Right cardiac atrium (tissue), 5 donors: Measurements from ENCODE around the gene B3GNT3. TPM values are rescaled to one million over a fixed set of nuclear protein-coding genes. Genes with fewer than 3 reads are reported as not detected.

Source experiments
- ATAC-seq, 2 donors: fragments of 200-7000 bp; cut with Tn5 transposase; one replicate each; pipeline versions ENCODE4 v1.8.0 to v1.9.1; 2020; ENCODE audit warnings: moderate library complexity in 2 of 2, mild to moderate bottlenecking in 1 of 2
- DNase-seq, 3 donors: peaks; one replicate each; pipeline ENCODE4 v3.0.0-alpha.2; 2020
- H3K27ac ChIP-seq: one replicate; pipeline ENCODE4 v1.5.1; 2013; ENCODE audit warnings: mild to moderate bottlenecking, low read length, control low read depth, moderate library complexity
- H3K27me3 ChIP-seq: one replicate; pipeline ENCODE4 v1.6.1; 2013; ENCODE audit not compliant: control insufficient read depth, insufficient read depth
- H3K4me1 ChIP-seq: one replicate; pipeline ENCODE4 v1.6.1; 2013; ENCODE audit warnings: low read length; ENCODE audit not compliant: control insufficient read depth, insufficient read depth
- H3K4me3 ChIP-seq: one replicate; pipeline ENCODE4 v1.5.1; 2013; ENCODE audit warnings: low read length, control low read depth
- H3K9me3 ChIP-seq: one replicate; pipeline ENCODE4 v1.6.1; 2013; ENCODE audit warnings: low read length; ENCODE audit not compliant: control insufficient read depth
- WGBS: extraction: QIAGEN DNeasy Blood & Tissue Kit; methylation state at CpG from one replicate; pipeline ENCODE4 v1.1.7; 2013; 5-methylcytosine and 5-hydroxymethylcytosine counted together
- intact Hi-C, 4 donors: fragments of 100-400 bp; cut with DNase I; formaldehyde crosslinking; loops; one replicate each; pipeline versions ENCODE4 v1.11.0 to v1.14.0; 2022 to 2023
- polyA plus RNA-seq: library from polyadenylated mRNA; stranded (reverse); fragments of 200-250 nt; gene quantifications from one replicate; pipeline ENCODE4 v1.2.3, GENCODE V29; 2013
- total RNA-seq, 4 donors: library from RNA; stranded (reverse); fragmentation: NEBNext Ultra II Directional; extraction: Animal tissue kit (Norgen Biotek cat#: 25700); gene quantifications; one replicate each; pipeline ENCODE4 v1.2.1, GENCODE V29; 2021
- donor health status: healthy with polysubstance abuse.
- donor health status: DM: no; HTN: yes; CAD: no.
- donor health status: DM: no; HTN: no; CAD: no.
- donor health status: DM: no; HTN: yes; CAD: no; lungs with severe emphysema.
- donor health status: DM: yes; HTN: yes; CAD: no.

B3GNT3 gene
- total and polyA plus RNA-seq, 5 donors = not detected

DNA sequence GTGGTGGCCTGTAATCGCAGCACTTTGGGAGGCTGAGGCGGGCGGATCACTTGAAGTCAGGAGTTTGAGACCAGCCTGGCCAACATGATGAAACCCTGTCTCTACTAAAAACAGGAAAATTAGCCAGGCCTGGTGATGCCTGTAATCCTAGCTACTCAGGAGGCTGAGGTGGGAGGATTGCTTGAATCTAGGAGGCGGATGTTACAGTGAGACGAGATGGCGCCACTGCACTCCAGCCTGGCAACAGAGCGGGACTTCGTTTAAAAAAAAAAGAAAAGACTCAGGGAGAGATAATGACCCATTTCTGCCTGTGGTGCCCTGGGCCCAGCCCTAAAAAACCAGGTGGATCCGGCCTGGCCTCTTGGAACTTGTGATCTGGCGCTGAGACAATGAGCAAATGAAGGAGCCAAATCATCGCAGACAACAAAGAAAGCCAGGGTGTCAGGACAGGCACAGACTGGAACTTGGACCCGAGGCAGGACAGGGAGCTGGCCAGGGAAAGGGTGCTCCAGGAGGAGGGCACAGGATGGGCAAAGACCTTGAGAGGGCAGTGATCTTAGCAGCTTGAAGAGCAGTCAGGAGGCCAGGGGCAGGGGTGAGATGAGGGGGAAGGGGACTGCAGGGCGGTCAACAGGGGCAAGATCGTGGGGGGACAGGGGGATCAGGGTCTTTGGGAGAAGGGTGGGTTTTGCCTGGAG is 53.8 kb downstream of the B3GNT3 start:
- Histone ChIP-seq H3K4me3 (no peak overlapping the region), H3K27me3 (no peaks in the 10 kb centered on the region), H3K27ac (peak overlapping the region; percentile 80), H3K4me1 (peaks cover 6% of the 10 kb centered on the region), H3K9me3 (no peaks in the 10 kb centered on the region)
- DNase-seq = no peak
- intact Hi-C loops = loop anchor here in 1 of 4 donors (5.0 kb wide), 1 partner anchor 131 kb away; the partner anchor contains the start of gene MAP1S
- ATAC-seq = peak in 1 of 2 donors; percentile 22
- WGBS = 67% methylated on average over 14 of the region's 14 CpGs

GRCh38 chr19:17854061-17854460 is 59.1 kb downstream of the B3GNT3 start:
- no peaks in the 10 kb centered on the region for H3K4me1 ChIP-seq
- intact Hi-C loops = loop anchor here in 2 of 4 donors (10.0 kb wide), 1 partner anchor 149 kb away; no protein-coding TSS in a partner anchor
- H3K27me3 ChIP-seq = no peaks in the 10 kb centered on the region
- peak in 1 of 3 donors; percentile 30 for DNase-seq
- no peak overlapping the region for H3K4me3 ChIP-seq
- no peaks in the 10 kb centered on the region for H3K9me3 ChIP-seq
- no peak for ATAC-seq
- no peak overlapping the region for H3K27ac ChIP-seq
- 89% methylated on average over 6 of the region's 6 CpGs for WGBS

DNA sequence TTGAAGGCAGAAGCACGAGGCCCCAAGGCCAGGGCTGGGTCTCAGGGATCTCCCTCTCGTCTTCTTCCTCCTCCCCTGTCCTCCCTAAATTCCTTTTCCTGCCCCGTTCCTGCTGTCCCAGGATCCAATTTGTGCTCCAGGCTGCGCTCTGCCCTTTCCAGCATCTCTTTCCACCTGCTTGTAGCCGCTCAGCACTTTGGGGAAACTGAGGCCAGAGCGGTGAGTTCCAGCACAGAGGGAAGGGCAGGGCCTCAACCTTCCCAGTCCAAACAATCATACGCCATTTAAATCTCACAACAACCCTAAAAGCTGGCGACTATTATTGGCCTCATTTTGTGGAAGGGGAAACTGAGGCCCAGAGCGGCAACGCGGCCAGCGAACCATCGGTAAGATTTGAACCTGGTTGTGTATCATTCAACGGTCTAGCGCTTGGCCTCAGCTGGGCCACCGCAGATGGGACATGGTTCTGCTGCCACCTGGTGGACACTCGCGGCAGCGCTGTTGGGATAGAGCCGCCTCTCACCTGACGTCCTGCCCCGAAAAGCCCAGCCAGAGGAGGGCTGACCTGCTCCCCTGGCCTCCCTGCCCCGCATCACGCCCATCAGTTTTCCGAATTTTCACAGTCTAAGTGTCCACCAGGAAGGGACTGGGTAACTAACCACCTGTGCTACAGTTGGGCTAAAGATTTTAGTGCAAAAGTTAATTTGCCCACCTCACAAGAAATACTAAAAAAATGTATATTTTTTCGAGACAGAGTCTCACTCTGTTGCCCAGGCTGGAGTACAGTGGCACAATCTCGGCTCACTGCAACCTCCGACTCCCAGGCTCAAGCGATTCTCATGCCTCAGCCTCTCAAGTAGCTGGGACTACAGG is 60.6 kb downstream of the B3GNT3 start:
- Histone ChIP-seq H3K27ac (no peak overlapping the region), H3K4me1 (no peaks in the 10 kb centered on the region), H3K4me3 (no peak overlapping the region), H3K27me3 (no peaks in the 10 kb centered on the region), H3K9me3 (no peaks in the 10 kb centered on the region)
- WGBS = 13% methylated on average over 29 of the region's 29 CpGs
- intact Hi-C loops = loop anchor here in 3 of 4 donors (5.0 to 10.0 kb wide), 4 partner anchors 73 to 508 kb away; no protein-coding TSS in a partner anchor
- peak; percentile 81 to 95 (median 95) for DNase-seq
- peak; percentile 41 to 53 for ATAC-seq

DNA sequence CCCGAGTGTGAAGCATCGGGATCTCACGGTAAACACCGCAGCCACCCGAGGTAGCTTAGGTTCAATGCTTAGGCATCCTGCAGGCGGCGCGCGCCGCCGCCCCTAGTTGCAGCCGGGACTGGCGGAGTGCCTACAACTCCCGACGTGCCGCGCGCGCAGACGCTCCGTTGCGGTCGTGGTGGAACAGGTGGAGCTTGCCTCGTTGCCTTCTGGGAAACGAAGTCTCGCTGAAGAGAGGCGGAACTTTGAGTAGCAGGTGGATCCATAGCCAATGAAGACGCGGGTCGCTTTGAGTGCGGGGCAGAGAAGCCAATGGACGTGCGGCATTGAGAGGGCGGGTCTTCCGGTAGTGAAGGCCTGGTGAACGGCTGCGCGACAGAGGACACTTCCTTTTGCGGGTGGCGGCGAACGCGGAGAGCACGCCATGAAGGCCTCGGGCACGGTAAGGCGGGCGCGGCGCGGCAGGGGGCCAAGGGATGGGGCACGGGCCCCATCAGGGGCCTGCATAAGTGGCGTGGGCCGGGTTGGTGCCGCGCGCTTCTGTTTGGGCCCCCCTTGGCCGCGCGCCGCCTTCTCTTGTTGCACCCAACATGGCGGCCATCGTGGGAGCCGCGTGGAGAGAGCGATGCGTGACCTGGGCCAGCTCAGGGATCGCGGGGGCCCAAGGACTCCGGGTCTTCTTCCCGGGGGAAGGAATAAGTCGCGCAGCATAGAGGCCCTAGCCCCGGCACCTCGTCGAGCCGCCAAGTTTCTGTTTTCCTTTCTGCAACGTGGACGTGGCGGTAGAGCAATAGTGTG is 64.8 kb downstream of the B3GNT3 start, which contains the start of gene RPL18A:
TSS of gene RPL18A (plus strand) at position 378 of the 798 bp plus-strand sequence. CDS start at position 425, 47 bp downstream.
- intact Hi-C loops = loop anchor here in 3 of 4 donors (5.0 to 10.0 kb wide), 5 partner anchors 77 to 512 kb away; no protein-coding TSS in a partner anchor
- H3K4me1 ChIP-seq = peaks cover 5% of the 10 kb centered on the region
- under 1% methylated on average over 80 of the region's 80 CpGs for WGBS

DNA sequence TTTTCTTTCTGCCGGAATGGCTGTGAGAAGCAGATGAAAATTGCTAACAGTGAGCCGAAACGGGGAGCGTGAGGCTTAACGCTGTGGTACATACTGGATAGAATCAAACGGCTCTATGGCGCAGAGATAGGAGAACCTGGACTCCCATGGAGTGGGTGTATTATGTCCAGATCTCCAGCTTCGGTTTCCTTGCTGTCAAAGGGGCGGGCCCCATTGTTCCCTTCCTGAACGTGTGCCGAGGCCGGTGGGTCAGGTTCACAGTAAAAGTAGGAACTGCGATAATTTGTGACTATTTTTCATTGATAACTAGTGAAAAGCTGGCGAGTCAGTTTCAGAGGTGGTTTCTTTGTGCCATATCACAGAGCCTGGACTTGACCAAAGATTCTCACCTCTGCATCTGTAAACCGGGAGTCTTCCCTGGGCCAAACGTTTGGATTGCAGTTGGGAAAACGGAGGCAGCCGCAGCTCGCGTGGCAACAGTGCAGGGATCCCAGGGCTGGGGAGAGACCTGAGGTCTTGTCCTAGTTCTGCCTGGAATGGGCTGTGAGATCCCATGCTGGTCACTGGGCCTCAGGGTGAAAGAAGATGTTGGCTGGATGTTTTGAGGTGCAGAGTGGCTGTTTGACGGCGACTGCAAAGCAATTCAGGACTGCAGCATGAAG is 65.5 kb downstream of the B3GNT3 start:
- no peak for ATAC-seq
- WGBS = 2% methylated on average over 22 of the region's 22 CpGs
- peak overlapping the region; percentile 49 for H3K27ac ChIP-seq
- DNase-seq = no peak
- peaks cover 5% of the 10 kb centered on the region for H3K4me1 ChIP-seq
- H3K27me3 ChIP-seq = no peaks in the 10 kb centered on the region
- no peaks in the 10 kb centered on the region for H3K9me3 ChIP-seq
- peak overlapping the region; percentile 85 for H3K4me3 ChIP-seq
- intact Hi-C loops = loop anchor here in 1 of 4 donors (10.0 kb wide), 1 partner anchor 134 kb away; no protein-coding TSS in a partner anchor

More for the DNA sequence above, 64.8 kb downstream of the B3GNT3 start, which contains the start of gene RPL18A:
- peak; percentile 96 to 98 for ATAC-seq
- DNase-seq = peak; percentile 98 to 99 (median 99)
- no peaks in the 10 kb centered on the region for H3K9me3 ChIP-seq
- H3K4me3 ChIP-seq = peak within 1 kb of the TSS; percentile 85
- H3K27me3 ChIP-seq = no peaks in the 10 kb centered on the region
- H3K27ac ChIP-seq = peak within 1 kb of the TSS; percentile 49

GRCh38 chr19:17860993-17861360 is 66.0 kb downstream of the B3GNT3 start:
- peaks cover 5% of the 10 kb centered on the region for H3K4me1 ChIP-seq
- intact Hi-C loops = loop anchor here in 1 of 4 donors (10.0 kb wide), 1 partner anchor 134 kb away; no protein-coding TSS in a partner anchor
- WGBS = 45% methylated on average over 7 of the region's 7 CpGs
- H3K9me3 ChIP-seq = no peaks in the 10 kb centered on the region
- no peak overlapping the region for H3K27ac ChIP-seq
- H3K27me3 ChIP-seq = no peaks in the 10 kb centered on the region
- ATAC-seq = no peak
- H3K4me3 ChIP-seq = peak overlapping the region; percentile 85
- no peak for DNase-seq

GRCh38 chr19:17861542-17862402 is 66.8 kb downstream of the B3GNT3 start:
- peaks cover 5% of the 10 kb centered on the region for H3K4me1 ChIP-seq
- H3K27ac ChIP-seq = no peak overlapping the region
- no peaks in the 10 kb centered on the region for H3K9me3 ChIP-seq
- ATAC-seq (no peak), DNase-seq (no peak)
- no peak overlapping the region for H3K4me3 ChIP-seq
- WGBS = 84% methylated on average over 23 of the region's 23 CpGs
- no peaks in the 10 kb centered on the region for H3K27me3 ChIP-seq
- intact Hi-C loops = loop anchor here in 1 of 4 donors (10.0 kb wide), 1 partner anchor 133 kb away; no protein-coding TSS in a partner anchor

DNA sequence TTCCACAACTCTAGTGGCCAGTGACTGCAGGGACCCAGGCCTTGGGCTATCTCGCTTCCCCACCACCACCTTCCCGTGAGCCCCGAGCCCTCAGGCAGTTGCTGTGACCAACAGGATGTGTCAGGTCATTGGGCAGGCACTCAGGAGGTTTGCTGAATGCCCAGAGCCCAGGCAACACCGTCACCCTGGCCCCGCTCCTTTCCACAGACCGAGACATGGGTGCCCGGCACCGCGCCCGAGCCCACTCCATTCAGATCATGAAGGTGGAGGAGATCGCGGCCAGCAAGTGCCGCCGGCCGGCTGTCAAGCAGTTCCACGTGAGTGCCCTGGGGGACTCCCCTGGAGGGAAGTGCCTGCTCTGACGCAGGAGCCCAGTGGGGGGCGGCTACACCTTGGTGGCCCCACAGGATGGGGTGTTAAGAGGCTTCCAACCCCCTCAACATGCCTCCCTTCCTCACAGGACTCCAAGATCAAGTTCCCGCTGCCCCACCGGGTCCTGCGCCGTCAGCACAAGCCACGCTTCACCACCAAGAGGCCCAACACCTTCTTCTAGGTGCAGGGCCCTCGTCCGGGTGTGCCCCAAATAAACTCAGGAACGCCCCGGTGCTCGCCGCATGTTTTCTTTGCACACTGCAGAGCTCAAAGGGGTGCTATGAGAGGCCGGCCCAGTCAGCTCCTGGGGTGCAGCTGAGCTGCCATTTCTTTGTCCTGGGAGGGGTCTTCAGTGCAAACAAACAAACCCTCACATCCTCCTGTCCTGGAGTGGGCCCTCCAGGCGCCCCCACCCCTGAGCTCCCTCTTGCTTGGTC is 68.0 kb downstream of the B3GNT3 start:
- DNase-seq (no peak), ATAC-seq (no peak)
- Histone ChIP-seq H3K9me3 (no peaks in the 10 kb centered on the region), H3K27me3 (no peaks in the 10 kb centered on the region), H3K4me1 (peaks cover 5% of the 10 kb centered on the region), H3K4me3 (no peak overlapping the region), H3K27ac (no peak overlapping the region)
- intact Hi-C loops = loop anchor here in 1 of 4 donors (10.0 kb wide), 1 partner anchor 132 kb away; no protein-coding TSS in a partner anchor
- WGBS = 85% methylated on average over 31 of the region's 31 CpGs
